Tibial nerve (tissue), 4 donors: Measurements from ENCODE around the gene PCNX2. TPM values are rescaled to one million over a fixed set of nuclear protein-coding genes. Genes with fewer than 3 reads are reported as not detected.

ENCODE experiments used
- DNase-seq, 2 donors: peaks; one replicate each; pipeline ENCODE4 v3.0.0-alpha.2; 2019; ENCODE audit warnings: low spot score in 2 of 2
- H3K27ac ChIP-seq, 4 donors: fragments of 200-600 bp; sonication (generic) in 3 of 4; one replicate each; pipeline ENCODE4 v1.5.1; 2017 to 2019; ENCODE audit warnings: mild to moderate bottlenecking in 1 of 4
- H3K27me3 ChIP-seq, 2 donors: fragments of 200-600 bp; sonication (generic) in 1 of 2; one replicate each; pipeline versions ENCODE4 v1.5.1 to v1.6.0; 2017 to 2019
- H3K36me3 ChIP-seq, 3 donors: fragments of 200-600 bp; sonication (generic); one replicate each; pipeline ENCODE4 v1.5.1; 2018 to 2019
- H3K4me1 ChIP-seq, 4 donors: fragments of 200-600 bp; sonication (generic) in 3 of 4; one replicate each; pipeline ENCODE4 v1.5.1; 2017 to 2019
- H3K4me3 ChIP-seq, 4 donors: fragments of 200-600 bp; sonication (generic) in 3 of 4; one replicate each; pipeline ENCODE4 v1.5.1; 2017 to 2019; ENCODE audit warnings: mild to moderate bottlenecking in 1 of 4, moderate library complexity in 1 of 4
- H3K9me3 ChIP-seq, 4 donors: fragments of 200-600 bp; sonication (generic) in 3 of 4; one replicate each; pipeline ENCODE4 v1.5.1; 2017 to 2019
- EP300 ChIP-seq, 2 donors: sonication (generic); formaldehyde crosslinking; IDR thresholded peaks; one replicate each; pipeline ENCODE4 v1.6.1; 2017; ENCODE audit warnings: antibody characterized with exemption in 2 of 2, mild to moderate bottlenecking in 1 of 2
- POLR2A ChIP-seq, 2 donors: fragments of 450-650 bp; IDR thresholded peaks; one replicate each; pipeline ENCODE4 v1.6.1; 2017; ENCODE audit warnings: antibody characterized with exemption in 2 of 2, mild to moderate bottlenecking in 2 of 2, moderate library complexity in 2 of 2
- WGBS, 2 donors: methylation state at CpG; one replicate each; pipeline ENCODE4 v1.1.5; 2018; 5-methylcytosine and 5-hydroxymethylcytosine counted together
- total RNA-seq, 4 donors: library from RNA; depleted of rRNA; stranded (reverse); fragments of >200 nt; gene quantifications; one replicate each; pipeline ENCODE4 v1.1.0, GENCODE V29; 2016
- TF ChIP-seq, protein P1 (sequence below), 5 experiments: fragments of 200-600 bp in 3 of 5; fragments of 450-650 bp in 2 of 5; sonication (generic) in 3 of 5; IDR thresholded peaks; one replicate each; pipeline ENCODE4 v1.5.1; 2016 to 2019; ENCODE audit warnings: antibody characterized with exemption in 5 of 5, mild to moderate bottlenecking in 3 of 5, moderate library complexity in 2 of 5

The PCNX2 gene
- total RNA-seq, 4 donors from 2014 or later: 10.2 to 32.1 (median 19.2) TPM

DNA sequence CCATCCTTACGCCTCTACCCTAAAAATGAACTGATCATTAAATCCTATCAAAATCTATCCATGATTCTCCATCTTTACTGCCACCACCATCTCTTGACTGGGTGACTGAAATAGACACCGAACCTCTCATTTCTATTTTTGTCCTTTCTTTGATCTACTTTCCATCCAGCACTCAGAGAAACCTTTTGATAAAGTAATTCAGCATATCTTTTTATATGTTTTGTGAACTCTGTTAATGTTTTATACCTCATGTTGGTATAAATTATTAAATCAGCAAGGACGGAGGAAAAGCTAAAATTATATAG lies 13.0 kb downstream of the PCNX2 start:
- Histone ChIP-seq H3K9me3 (peaks cover 0 to 3% (median 0%) of the 10 kb centered on the region in 4 donors), H3K36me3 (no peaks in the 10 kb centered on the region), H3K4me1 (no peaks in the 10 kb centered on the region), H3K4me3 (no peak overlapping the region), H3K27ac (no peak overlapping the region), H3K27me3 (no peaks in the 10 kb centered on the region)
- no peak for TF ChIP-seq EP300 (IDR thresholded peaks at IDR 0.05)
- TF ChIP-seq, protein P1, sequence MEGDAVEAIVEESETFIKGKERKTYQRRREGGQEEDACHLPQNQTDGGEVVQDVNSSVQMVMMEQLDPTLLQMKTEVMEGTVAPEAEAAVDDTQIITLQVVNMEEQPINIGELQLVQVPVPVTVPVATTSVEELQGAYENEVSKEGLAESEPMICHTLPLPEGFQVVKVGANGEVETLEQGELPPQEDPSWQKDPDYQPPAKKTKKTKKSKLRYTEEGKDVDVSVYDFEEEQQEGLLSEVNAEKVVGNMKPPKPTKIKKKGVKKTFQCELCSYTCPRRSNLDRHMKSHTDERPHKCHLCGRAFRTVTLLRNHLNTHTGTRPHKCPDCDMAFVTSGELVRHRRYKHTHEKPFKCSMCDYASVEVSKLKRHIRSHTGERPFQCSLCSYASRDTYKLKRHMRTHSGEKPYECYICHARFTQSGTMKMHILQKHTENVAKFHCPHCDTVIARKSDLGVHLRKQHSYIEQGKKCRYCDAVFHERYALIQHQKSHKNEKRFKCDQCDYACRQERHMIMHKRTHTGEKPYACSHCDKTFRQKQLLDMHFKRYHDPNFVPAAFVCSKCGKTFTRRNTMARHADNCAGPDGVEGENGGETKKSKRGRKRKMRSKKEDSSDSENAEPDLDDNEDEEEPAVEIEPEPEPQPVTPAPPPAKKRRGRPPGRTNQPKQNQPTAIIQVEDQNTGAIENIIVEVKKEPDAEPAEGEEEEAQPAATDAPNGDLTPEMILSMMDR (IDR thresholded peaks at IDR 0.05): no peak
- TF ChIP-seq POLR2A (IDR thresholded peaks at IDR 0.05): no peak
- DNase-seq: no peak
- WGBS, 2 donors: 94 to 98% methylated on average over 3 of the region's 3 CpGs

DNA sequence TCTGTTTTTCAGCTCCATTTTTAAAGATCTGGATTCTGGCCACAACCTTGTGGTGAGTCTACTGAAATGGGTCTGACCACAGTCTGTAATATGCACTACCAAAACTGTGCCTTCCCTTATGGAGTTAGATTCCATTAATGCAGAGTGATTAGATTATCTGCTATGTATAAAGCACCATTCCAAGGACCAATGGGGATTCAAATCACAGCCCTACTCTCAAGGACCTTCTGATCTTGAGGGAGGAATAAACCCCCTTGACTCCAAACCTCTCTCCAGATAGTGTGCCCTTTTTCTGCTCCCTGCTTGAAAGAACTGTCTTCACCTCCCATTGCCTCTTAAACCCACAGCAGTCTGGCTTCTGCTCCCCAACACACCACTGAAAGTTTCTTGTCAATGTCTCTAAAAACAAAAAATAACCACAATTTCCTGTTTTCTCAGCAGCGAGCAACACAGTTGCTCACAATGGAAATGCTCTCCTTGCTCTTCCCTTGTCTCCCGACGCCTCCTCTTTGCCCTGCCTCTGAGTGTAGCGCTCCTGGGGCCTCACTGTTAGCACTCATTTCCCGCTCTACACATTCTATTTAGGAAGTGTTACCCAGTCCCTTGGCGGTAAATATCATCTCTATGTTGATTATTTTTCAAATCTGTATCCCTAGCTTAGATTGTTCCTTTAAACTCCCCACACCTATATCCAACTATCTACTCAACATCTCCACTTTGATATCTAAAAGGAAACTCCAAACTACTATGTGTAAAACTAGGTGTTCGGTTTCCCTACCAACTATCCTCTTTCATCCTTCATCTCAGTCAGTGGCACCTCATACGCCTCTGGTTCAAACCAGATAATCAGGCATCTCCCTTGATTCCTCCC lies 13.6 kb downstream of the PCNX2 start:
- no peak for DNase-seq
- Histone ChIP-seq H3K27me3 (no peaks in the 10 kb centered on the region), H3K4me1 (no peaks in the 10 kb centered on the region), H3K9me3 (peaks cover 0 to 3% (median 0%) of the 10 kb centered on the region in 4 donors), H3K27ac (no peak overlapping the region), H3K4me3 (no peak overlapping the region), H3K36me3 (no peaks in the 10 kb centered on the region)
- WGBS, 2 donors: 66% methylated on average over 8 of the region's 8 CpGs
- TF ChIP-seq EP300 (IDR thresholded peaks at IDR 0.05) (no peak), POLR2A (IDR thresholded peaks at IDR 0.05) (no peak)
- TF ChIP-seq, protein P1 (IDR thresholded peaks at IDR 0.05): no peak

DNA sequence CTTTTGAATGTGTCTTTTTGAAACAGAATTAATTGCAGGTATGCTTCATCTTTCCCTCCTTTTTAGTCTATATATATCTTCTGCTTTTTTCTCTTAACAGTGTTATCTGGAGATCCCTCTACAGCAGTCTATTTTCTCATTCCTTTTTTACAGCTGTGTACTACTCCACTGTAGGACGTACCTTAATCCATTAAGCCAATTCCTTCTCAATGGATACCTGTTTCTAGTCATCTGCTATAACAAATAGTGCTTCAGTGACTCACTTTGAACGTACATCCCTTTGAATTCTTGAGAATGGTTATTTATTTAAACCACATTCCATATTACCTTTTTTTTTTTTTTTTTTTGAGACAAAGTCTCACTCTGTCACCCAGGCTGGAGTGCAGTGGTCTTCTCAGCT lies 15.6 kb downstream of the PCNX2 start:
- Histone ChIP-seq H3K27ac (no peak overlapping the region), H3K27me3 (no peaks in the 10 kb centered on the region), H3K36me3 (no peaks in the 10 kb centered on the region), H3K4me3 (no peak overlapping the region), H3K4me1 (no peaks in the 10 kb centered on the region), H3K9me3 (peaks cover 0 to 3% (median 0%) of the 10 kb centered on the region in 4 donors)
- DNase-seq: no peak
- TF ChIP-seq, protein P1 (IDR thresholded peaks at IDR 0.05): no peak
- WGBS, 2 donors: 93 to 95% methylated on average over 2 of the region's 2 CpGs

DNA sequence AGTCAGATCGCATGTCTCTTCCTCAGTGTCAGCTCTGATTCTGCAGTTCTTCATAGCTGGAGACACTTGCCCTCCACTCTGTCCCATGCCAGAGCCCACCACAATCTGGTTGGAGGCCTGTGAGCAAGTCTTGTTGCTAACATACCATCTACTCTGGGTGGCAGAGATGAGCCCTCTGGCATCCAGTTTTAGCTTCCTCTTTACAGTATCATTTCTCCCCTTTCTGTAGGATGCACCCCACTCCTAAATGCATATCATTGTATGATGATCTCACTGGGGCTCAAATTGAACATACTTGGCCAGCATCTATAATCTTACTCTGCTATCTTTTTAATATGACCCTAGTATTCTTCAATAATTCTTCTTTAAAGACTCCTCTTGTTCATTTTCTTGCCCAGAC lies 16.9 kb downstream of the PCNX2 start:
- Histone ChIP-seq H3K27me3 (no peaks in the 10 kb centered on the region), H3K4me3 (no peak overlapping the region), H3K27ac (no peak overlapping the region), H3K4me1 (no peaks in the 10 kb centered on the region), H3K36me3 (no peaks in the 10 kb centered on the region), H3K9me3 (peaks cover 0 to 3% (median 0%) of the 10 kb centered on the region in 4 donors)
- 82 to 100% methylated on average over 1 of the region's 1 CpG for WGBS, 2 donors
- TF ChIP-seq EP300 (IDR thresholded peaks at IDR 0.05): no peak
- no peak for TF ChIP-seq POLR2A (IDR thresholded peaks at IDR 0.05)
- TF ChIP-seq, protein P1 (IDR thresholded peaks at IDR 0.05): no peak
- DNase-seq: no peak
